IMR-90 (cell line): ENCODE results near the gene DGAT2. TPM values are rescaled to one million over a fixed set of nuclear protein-coding genes. Genes with fewer than 3 reads are reported as not detected.

Experiments
- ATAC-seq: fragments of 200-7000 bp; cut with Tn5 transposase; 2 replicates; pipeline ENCODE4 v1.9.1; 2020; ENCODE audit warnings: low read depth, mild to moderate bottlenecking, moderate library complexity
- BruUV-seq: library from RNA; stranded (reverse); fragments of 400-500 nt; replicated peaks from 2 replicates; lab custom pipeline; 2021; lab: Mats Ljungman, UMichigan
- CTCF ChIA-PET: fragments of 300-600 bp; formaldehyde crosslinking; extraction: SDS; loops from one replicate; lab custom pipeline; 2021; ENCODE audit warnings: antibody characterized with exemption; lab: Yijun Ruan, JAX
- POLR2A ChIA-PET: fragments of 300-600 bp; sonication (Branson Sonifier 250); formaldehyde crosslinking; loops from one replicate; lab custom pipeline; 2022; ENCODE audit warnings: antibody characterized with exemption; ENCODE audit not compliant: unreplicated experiment; lab: Charles Lee
- DNase-seq: peaks from one replicate; pipeline ENCODE4 v3.0.0; 2013
- H2AFZ ChIP-seq: replicated peaks from 2 replicates; pipeline ENCODE3; 2013; ENCODE audit warnings: low read length, mild to moderate bottlenecking; ENCODE audit not compliant: poor library complexity
- H2AK5ac ChIP-seq: 2 replicates; pipeline ENCODE4 v1.6.1; 2013; ENCODE audit warnings: low read depth, low read length, inconsistent platforms
- H2AK9ac ChIP-seq: replicated peaks from 2 replicates; pipeline ENCODE3; 2013; ENCODE audit warnings: mild to moderate bottlenecking, low read depth, low read length, moderate library complexity; ENCODE audit not compliant: poor library complexity
- H2BK120ac ChIP-seq: 2 replicates; pipeline ENCODE4 v1.6.1; 2013; ENCODE audit warnings: low read depth, low read length, inconsistent platforms
- H2BK15ac ChIP-seq: 3 replicates; pipeline ENCODE4 v1.6.1; 2013; ENCODE audit warnings: low read depth, low read length, inconsistent platforms
- H2BK20ac ChIP-seq: 2 replicates; pipeline ENCODE4 v1.6.1; 2013; ENCODE audit warnings: low read depth, mild to moderate bottlenecking, inconsistent platforms, low read length, moderate library complexity
- H2BK5ac ChIP-seq: 2 replicates; pipeline ENCODE4 v1.6.1; 2013; ENCODE audit warnings: mild to moderate bottlenecking, low read depth, low read length, inconsistent platforms; ENCODE audit not compliant: poor library complexity, severe bottlenecking
- H3K14ac ChIP-seq: replicated peaks from 2 replicates; pipeline ENCODE4 v1.6.1; 2013; ENCODE audit warnings: low read depth, low read length, inconsistent platforms
- H3K18ac ChIP-seq: 2 replicates; pipeline ENCODE4 v1.6.1; 2013; ENCODE audit warnings: low read depth, low read length, control low read depth
- H3K23ac ChIP-seq: 2 replicates; pipeline ENCODE4 v1.6.1; 2013; ENCODE audit warnings: low read depth, low read length, inconsistent platforms
- H3K27ac ChIP-seq: 2 replicates; pipeline ENCODE4 v1.5.1; 2013; ENCODE audit warnings: mild to moderate bottlenecking, control low read depth, low read length; ENCODE audit not compliant: insufficient read depth
- H3K27me3 ChIP-seq: 2 replicates; pipeline ENCODE4 v1.6.1; 2013; ENCODE audit warnings: low read length; ENCODE audit not compliant: control insufficient read depth, insufficient read depth
- H3K36me3 ChIP-seq: 2 replicates; pipeline ENCODE4 v1.6.1; 2013; ENCODE audit warnings: low read length, mixed read lengths; ENCODE audit not compliant: control insufficient read depth, insufficient read depth
- H3K4ac ChIP-seq: 2 replicates; pipeline ENCODE4 v1.6.1; 2013; ENCODE audit warnings: low read depth, low read length, inconsistent platforms
- H3K4me1 ChIP-seq: 2 replicates; pipeline ENCODE4 v1.6.1; 2013; ENCODE audit warnings: low read length, mixed read lengths; ENCODE audit not compliant: control insufficient read depth, insufficient read depth
- H3K4me2 ChIP-seq: 2 replicates; pipeline ENCODE4 v1.6.1; 2013; ENCODE audit warnings: low read depth, mild to moderate bottlenecking, control low read depth, low read length, moderate library complexity
- H3K4me3 ChIP-seq: 2 replicates; pipeline ENCODE4 v1.5.1; 2013; ENCODE audit warnings: low read depth, mild to moderate bottlenecking, control low read depth, low read length, moderate library complexity; ENCODE audit not compliant: insufficient read depth
- H3K56ac ChIP-seq: 2 replicates; pipeline ENCODE4 v1.6.1; 2013; ENCODE audit warnings: low read length, inconsistent platforms; ENCODE audit not compliant: insufficient read depth; ENCODE audit errors: extremely low read depth
- H3K79me1 ChIP-seq, 2 experiments: 2 replicates each; pipeline ENCODE4 v1.6.1; 2013; ENCODE audit warnings: low read length in 2 of 2, inconsistent platforms in 1 of 2, low read depth in 1 of 2
- H3K9ac ChIP-seq: 2 replicates; pipeline ENCODE4 v1.6.1; 2013; ENCODE audit warnings: low read depth, low read length, control low read depth
- H3K9me1 ChIP-seq: 2 replicates; pipeline ENCODE4 v1.6.1; 2013; ENCODE audit warnings: low read length, inconsistent platforms; ENCODE audit not compliant: insufficient read depth
- H3K9me3 ChIP-seq: 2 replicates; pipeline ENCODE4 v1.6.1; 2013; ENCODE audit warnings: low read length; ENCODE audit not compliant: control insufficient read depth, insufficient read depth
- H4K20me1 ChIP-seq: 2 replicates; pipeline ENCODE4 v1.6.1; 2013; ENCODE audit warnings: low read length, inconsistent platforms; ENCODE audit not compliant: insufficient read depth
- H4K5ac ChIP-seq: 2 replicates; pipeline ENCODE4 v1.6.1; 2013; ENCODE audit warnings: mild to moderate bottlenecking, low read depth, low read length, control low read depth
- H4K8ac ChIP-seq, 2 experiments: 2 replicates each; pipeline ENCODE4 v1.6.1; 2013; ENCODE audit warnings: low read depth in 2 of 2, low read length in 2 of 2, control low read depth in 1 of 2, inconsistent platforms in 1 of 2
- H4K91ac ChIP-seq: 2 replicates; pipeline ENCODE4 v1.6.1; 2013; ENCODE audit warnings: low read depth, low read length, inconsistent platforms; ENCODE audit not compliant: insufficient read depth
- FOS ChIP-seq: fragments of 150-350 bp; IDR thresholded peaks from 2 replicates; pipeline ENCODE4 v1.6.1; 2016; ENCODE audit warnings: low read depth, low read length
- MAFK ChIP-seq: IDR thresholded peaks from 2 replicates; pipeline ENCODE4 v1.6.1; 2012; ENCODE audit warnings: low read depth, low read length, improper control_type of control experiment
- RAD21 ChIP-seq: IDR thresholded peaks from 2 replicates; pipeline ENCODE4 v1.6.1; 2012; ENCODE audit warnings: low read length, improper control_type of control experiment
- WGBS, 2 experiments: methylation state at CpG; one replicate each; pipeline versions ENCODE4 v1.1.5 to v1.1.7; 2013; ENCODE audit warnings: missing lambda C conversion rate in 2 of 2; ENCODE audit not compliant: insufficient read length in 1 of 2; ENCODE audit errors: extremely low coverage in 2 of 2; 5-methylcytosine and 5-hydroxymethylcytosine counted together
- dilution Hi-C: fragments of 300-500 bp; cut with HindIII; formaldehyde crosslinking; loops from one replicate; pipeline ENCODE4 v1.14.3; 2018; ENCODE audit warnings: low sequenced_read_pairs; ENCODE audit not compliant: unreplicated experiment
- in situ Hi-C: fragments of 300-500 bp; cut with MboI; formaldehyde crosslinking; loops from 3 replicates; pipeline ENCODE4 v1.14.3; 2019; ENCODE audit warnings: low sequenced_read_pairs, inconsistent platforms, mixed read lengths
- intact Hi-C: fragments of 100-400 bp; cut with micrococcal nuclease; formaldehyde crosslinking; loops from 2 replicates; pipeline ENCODE4 v1.10.0; 2022
- polyA plus RNA-seq, 3 experiments: library from polyadenylated mRNA; depleted of rRNA; stranded (reverse); fragments of >200 nt; gene quantifications; 2 replicates each; pipeline ENCODE4 v1.2.3, GENCODE V29; 2012; ENCODE audit warnings: low replicate concordance in 1 of 3
- total RNA-seq: library from RNA; depleted of rRNA; stranded (reverse); fragments of >200 nt; gene quantifications from 2 replicates; pipeline ENCODE4 v1.2.3, GENCODE V29; 2012

DGAT2 gene
- total and polyA plus RNA-seq, 2 of the 4 experiments (the other 2 are of a cell fraction): 2.3 to 2.4 TPM

DNA sequence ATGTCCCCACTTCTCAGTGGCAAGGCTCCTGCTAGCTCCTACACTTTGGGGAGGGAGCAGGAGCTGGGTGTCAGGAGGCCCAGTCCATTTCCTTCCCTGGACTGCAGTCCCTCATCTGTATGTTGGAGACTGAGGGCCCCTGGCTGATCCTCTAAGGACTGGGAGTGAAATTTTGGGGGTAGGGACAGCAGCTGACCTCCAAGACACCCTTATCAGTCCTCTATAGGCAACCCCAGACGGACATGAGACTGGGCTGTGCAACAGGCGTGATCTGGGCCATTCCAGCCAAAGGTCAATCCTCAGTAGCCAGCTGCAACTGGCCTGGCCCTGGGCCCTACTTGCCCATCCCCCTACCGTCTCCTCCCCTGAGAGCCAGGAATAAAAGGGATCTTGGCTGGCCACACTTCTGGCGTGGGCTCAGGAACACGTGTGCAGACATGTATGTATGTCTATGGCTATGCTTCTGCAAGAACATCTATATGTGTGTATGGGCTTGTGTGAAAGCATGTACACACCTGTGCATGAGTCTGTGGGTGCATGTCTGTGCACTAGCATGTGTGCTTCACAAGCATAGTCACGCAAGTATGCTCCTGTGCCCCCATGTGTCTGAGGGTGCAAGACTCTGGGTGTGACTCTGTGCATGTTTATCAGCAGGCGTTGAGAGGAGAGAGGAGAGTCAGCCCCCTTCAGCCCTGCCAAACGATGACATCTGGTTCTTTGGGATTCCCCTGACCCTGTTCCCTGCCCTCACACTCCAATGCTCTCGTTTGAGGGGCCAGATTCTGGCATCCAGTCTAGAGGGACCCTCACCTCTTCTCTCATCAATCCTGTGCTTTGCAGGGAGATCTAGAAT lies 24.6 kb upstream of the DGAT2 start:
- H3K9me1 ChIP-seq: peaks cover 2% of the 10 kb centered on the region; the same call in 1 of the 2 replicates
- H2AK9ac ChIP-seq: no peak overlapping the region
- no peak overlapping the region for H3K27ac ChIP-seq
- H3K14ac ChIP-seq: no peak overlapping the region
- no peak overlapping the region for H3K4ac ChIP-seq
- POLR2A ChIA-PET: no interaction called here
- in situ Hi-C loops: no loop called here
- H3K56ac ChIP-seq: no peak overlapping the region
- no peaks in the 10 kb centered on the region for H3K79me1 ChIP-seq
- CTCF ChIA-PET: no interaction called here
- no peaks in the 10 kb centered on the region; the same call in 1 of the 2 replicates for H3K9me3 ChIP-seq
- intact Hi-C loops: no loop called here
- H2BK120ac ChIP-seq: no peak overlapping the region
- H2BK15ac ChIP-seq: no peak overlapping the region
- no peaks in the 10 kb centered on the region for H3K36me3 ChIP-seq
- H3K27me3 ChIP-seq: peaks cover 61% of the 10 kb centered on the region
- dilution Hi-C loops: no loop called here
- no peak overlapping the region for H4K8ac ChIP-seq
- H3K23ac ChIP-seq: no peak overlapping the region
- no peak overlapping the region for H4K5ac ChIP-seq
- no peak overlapping the region for H4K91ac ChIP-seq
- TF ChIP-seq MAFK (no peak), FOS (no peak), RAD21 (no peak)
- no peak overlapping the region for H3K4me2 ChIP-seq
- no peak overlapping the region for H3K4me3 ChIP-seq
- no peak overlapping the region for H3K18ac ChIP-seq
- no TSS peak for BruUV-seq
- H2BK20ac ChIP-seq: no peak overlapping the region
- H3K4me1 ChIP-seq: no peaks in the 10 kb centered on the region
- no peak overlapping the region for H2AK5ac ChIP-seq
- DNase-seq: no peak
- H4K20me1 ChIP-seq: no peaks in the 10 kb centered on the region
- 27% methylated on average over 3 of the region's 9 CpGs; no CpG with 5 or more reads in 1 of the 2 experiments for WGBS, 2 experiments
- no peak for ATAC-seq
- H2BK5ac ChIP-seq: no peak overlapping the region
- H2AFZ ChIP-seq: no peak overlapping the region
- H3K9ac ChIP-seq: no peak overlapping the region
